HL-60/S4 treated with retinoic acid at 250 ng/mL for 4 days and 3 days (cell line): ENCODE measurements around the gene CTBP1.
"Not testable (repeated sequence)": the region's sequence is repeated elsewhere in the genome, so short reads cannot be mapped to it uniquely, and the experiment has no call there.

Experiments used
- in situ Hi-C: fragments of 300-500 bp; cut with MboI; formaldehyde crosslinking; loops from 2 replicates; pipeline ENCODE4 v1.7.0; 2022; ENCODE audit warnings: low sequenced_read_pairs

Gene CTBP1

DNA sequence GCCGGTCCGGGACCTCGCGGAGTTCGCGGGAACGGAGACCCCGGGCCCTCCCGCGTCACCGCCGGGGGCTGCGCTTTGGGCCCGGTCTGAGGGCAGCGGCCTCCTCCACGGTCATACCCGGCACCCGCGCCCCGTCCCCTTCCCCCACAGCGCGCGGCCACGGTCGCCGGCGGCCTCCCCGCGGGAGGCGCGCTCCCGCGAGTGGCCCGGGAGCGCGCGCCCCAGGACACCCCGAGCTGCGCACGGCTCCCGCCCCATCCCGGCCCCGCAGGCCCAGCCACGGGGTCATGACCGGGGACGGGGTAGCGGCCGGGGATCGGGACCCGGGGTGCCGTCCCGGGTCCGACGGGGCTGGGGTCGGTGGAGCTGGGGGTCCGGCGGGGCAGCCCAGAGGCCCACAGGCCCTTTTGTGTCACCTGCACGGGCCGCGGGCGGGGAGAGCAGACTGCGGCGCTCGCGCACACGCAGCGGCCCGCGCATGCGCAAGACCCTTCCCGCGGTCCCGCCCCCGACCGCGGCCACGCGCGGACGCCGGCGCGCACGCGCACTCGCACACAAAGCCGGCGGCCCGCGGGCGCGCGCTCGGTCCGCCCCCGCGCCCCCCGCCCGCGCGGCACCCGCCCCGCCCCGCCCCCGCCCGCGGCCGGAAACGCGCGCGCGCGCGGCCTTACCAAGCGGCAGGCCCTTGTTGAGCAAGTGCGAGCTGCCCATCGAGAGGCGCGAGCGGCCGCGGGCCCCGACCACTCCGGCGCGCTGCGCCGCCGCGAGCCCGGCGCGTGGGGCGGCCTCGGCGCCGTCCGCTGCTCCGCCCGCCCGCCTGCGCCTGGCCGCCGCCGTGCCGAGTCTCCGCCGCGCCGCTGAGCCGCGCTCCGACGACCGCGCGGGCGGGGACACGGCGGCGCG is at the start of gene CTBP1:
TSS of gene CTBP1 (minus strand) at position 886 of the 903 bp plus-strand sequence. CDS start 7,799 bp downstream, outside the sequence.
- in situ Hi-C loops, result no loop called here

DNA sequence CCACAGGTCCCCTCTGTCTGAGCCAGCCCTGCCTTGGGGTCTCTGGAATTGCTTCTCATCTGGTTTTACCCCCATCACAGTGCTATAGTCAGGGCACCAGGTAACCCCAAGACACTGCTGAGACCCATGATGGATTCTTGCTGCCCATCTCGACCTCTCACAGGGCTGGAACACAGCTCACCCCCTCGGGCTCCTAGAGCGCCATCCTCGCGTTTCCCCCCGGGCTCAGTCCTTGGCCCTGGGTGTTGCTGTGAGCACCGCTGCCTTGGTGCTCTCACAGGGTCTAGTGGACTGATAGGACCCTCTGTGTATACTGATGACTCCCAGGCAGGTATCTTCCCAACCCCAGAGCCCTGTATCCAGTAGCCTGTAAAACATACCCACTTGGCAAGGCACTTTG is 49.5 kb upstream of the CTBP1 start:
- in situ Hi-C loops, result no loop called here

DNA sequence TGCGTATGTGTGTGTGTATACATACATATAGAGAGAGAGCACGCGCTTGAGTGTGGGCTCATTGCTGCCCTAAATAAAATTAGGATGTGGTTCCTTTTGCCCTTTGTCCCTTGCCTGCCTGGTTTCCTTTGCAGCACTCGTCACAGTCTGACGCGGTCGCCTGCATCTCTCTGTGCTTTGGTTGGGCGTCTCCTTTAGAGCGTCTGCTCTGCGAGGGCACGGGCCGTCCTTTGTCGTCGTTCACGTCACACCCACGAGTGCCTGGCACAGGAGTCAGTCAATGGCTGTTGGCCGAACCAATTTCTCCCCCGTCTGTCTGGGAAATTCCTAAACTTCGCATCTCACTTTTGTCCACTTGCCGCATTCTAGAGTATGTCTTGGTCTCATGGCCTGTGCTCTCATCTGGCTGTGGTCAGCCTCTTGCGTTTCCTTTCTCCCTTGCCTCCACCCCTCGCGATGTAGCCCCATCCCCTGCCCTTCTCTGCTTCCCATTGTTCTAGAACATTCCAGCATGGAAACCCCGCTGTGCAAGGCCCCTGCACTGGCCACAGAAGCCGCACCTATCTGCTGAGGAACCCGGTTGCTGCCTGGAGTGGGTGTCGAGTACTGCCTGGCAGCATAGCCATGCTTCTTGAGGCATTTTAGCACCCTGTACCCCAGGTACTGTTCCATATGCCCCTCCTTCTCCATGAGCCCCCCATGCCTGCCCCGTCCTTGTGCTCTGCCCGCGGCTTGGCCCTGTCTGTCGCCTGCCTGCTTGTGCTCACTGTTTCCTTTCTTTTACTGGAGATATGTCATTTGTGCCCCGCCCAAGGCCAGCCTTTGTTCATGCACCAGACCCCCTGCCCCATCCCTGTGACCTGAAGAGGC is 48.8 kb upstream of the CTBP1 start:
- in situ Hi-C loops, result no loop called here

DNA sequence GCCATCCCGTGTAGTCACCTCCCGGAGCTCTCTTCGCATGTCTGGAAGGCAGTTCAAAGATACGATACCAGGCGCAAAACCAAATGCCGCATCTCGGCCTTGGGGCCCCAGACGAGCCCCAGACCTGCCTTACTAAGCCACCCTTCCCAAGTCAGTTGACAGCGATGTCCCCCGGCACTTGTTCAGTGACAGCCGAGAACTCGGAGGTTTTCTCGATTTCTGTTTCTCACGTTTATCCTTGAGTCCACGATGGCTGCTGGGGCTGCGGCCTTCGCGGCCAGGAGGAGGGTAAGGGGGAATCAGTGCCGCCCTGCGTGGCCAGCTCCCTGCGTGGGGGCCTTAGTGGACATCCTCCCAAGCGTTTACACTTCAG is 48.1 kb upstream of the CTBP1 start:
- in situ Hi-C loops, result no loop called here

DNA sequence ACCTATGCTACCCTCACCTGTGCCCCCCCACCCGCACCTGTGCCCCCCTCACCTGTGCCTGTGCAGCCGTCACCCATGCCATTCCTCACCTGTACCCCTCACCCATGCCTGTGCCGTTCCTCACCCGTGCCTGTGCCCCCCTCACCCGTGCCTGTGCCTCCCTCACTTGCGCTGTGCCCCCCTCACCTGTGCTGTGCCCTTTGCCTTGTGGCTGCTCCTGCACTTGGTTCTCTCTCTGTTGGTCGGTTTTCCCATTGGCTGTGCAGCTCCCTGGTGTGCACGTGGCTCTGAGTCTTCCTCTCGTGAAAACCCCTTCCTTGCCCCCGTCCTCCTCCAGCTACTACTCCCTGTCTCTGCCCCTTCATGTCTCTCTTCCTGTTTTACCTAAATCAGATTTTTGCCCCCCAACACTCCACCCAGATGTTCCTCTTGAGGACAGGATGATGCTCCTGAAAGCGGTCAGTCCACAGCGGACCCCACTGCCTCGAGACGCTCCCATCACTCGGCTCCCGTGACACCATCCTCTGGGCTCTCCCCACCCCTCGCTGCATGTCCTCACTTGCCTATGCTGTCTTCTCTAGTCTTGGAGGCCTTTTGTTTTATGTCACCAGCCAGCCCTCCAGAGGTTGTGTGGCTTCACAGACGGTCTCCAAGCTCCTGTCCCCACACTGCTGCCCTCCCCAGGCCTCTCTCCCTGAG is 47.5 kb upstream of the CTBP1 start:
- in situ Hi-C loops, result no loop called here

DNA sequence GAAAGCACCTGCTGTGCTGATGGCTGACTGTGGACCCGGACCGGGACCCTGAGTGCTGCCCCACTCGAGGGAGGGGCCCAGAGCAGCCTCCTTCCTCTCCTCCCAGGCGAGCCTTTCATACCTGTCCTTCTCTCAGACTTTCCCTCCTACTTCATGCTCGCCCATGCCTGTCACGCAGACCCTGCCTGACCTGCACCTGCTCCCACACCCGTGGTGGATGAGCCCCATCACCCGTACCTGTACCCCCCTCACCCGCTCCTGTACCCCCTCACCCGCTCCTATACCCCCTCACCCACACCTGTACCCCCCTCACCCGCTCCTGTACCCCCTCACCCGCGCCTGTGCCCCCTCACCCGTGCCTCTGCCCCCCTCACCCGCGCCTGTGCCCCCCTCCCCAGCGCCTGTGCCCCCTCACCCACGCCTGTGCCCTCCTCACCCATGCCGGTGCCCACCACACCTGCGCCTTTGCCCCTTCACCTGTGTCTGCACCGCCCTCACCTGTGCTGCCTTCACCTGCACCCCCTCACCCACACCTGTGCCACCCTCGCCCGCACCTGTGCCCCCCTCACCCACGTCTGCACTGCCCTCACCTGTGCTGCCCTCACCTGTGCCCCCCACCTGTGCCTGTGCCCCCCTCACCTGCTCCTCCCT is 46.6 kb upstream of the CTBP1 start:
- in situ Hi-C loops, result no loop called here

DNA sequence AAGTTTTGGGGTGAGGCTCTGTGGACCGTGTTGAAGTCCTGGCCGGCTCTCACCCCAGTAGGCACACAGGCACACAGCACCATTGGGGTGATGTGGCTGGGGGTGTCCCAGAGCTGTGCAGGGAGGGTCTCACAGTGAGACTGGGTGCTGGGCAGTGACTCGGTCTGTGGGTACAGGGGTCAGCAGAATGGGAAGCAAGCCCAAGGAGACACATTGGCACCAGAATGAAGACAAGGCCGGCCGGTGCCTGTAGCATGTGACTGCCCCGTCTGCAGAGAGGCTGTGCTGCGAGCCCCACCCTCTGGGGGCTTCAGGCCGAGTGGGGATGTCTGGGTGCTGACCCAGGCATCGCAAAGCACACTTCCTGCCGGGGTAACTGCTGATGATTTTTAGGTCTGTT is 46.0 kb upstream of the CTBP1 start:
- in situ Hi-C loops, result no loop called here

DNA sequence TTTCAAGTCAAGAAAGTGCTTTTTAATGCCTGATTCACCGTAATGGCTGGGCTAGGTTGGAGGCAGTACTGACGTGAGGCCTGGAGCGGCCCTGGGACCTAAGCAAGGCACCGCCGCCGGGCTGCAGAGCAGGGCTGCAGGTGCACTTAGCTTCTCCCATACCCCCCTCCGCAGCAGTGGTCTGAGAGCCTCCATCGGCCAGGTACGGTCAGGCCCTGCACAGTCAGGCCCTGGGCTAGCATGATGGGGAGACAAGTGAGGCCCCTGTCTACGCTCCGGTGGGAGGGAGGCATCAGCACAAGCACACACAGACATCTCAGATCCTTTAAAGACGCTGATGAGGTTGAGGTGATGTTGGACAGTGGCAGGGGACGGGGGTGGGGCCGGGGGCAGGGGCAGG is 45.5 kb upstream of the CTBP1 start:
- in situ Hi-C loops, result no loop called here

DNA sequence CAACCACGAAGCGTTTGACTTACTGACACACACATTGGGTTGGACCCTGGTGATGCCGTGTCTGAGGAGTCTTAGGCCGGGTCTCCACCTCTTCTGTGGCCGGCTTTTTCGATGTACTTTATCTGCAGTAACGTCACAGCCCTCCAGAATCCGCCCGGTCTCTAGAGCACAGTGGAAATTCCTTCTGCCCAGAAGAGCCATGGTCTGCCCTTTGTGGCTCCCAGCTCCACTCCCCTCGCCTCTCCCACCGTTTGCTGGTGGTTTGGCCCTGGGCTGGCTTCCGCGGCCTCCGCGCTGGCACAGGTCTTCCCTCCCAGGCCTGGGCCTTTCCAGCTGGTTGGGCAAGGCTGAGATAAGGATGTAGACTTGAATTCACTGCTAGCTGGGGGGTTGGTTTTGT is 45.1 kb upstream of the CTBP1 start:
- in situ Hi-C loops, result no loop called here

DNA sequence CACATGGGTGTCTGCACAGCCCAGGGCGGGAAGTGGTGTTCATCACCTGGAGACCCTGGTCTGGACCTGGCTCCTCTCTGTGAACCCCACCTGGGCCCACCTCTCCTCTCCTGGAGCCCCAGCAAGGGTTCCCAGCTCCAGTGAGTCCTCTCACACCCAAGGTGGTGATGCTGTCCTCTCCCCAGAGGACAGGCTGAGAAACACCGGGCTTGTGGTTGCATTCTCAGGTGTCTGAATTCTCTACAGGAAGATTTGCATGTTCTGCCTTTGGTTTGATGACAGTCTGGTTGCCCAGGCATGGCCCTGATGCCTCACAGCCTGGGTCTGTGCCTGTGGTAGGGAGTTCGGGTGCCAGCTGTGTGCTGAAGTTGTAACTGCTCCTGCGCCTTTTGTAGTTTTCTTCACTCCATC is 44.6 kb upstream of the CTBP1 start:
- in situ Hi-C loops, result no loop called here

DNA sequence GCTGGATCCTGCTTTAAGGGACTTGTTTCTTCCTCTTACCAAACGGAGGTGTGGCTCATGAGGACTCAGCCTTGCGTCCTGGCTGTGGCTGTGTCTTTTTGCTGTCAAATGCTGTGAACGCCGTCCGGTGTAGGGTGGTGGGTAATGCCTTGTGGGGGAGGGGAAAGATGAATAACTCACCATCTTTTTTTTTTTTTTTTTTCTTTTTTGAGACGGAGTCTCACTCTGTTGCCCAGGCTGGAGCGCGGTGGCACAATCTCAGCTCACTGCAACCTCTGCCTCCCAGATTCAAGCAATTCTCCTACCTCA is 43.7 kb upstream of the CTBP1 start:
- in situ Hi-C loops, result not testable (repeated sequence)

DNA sequence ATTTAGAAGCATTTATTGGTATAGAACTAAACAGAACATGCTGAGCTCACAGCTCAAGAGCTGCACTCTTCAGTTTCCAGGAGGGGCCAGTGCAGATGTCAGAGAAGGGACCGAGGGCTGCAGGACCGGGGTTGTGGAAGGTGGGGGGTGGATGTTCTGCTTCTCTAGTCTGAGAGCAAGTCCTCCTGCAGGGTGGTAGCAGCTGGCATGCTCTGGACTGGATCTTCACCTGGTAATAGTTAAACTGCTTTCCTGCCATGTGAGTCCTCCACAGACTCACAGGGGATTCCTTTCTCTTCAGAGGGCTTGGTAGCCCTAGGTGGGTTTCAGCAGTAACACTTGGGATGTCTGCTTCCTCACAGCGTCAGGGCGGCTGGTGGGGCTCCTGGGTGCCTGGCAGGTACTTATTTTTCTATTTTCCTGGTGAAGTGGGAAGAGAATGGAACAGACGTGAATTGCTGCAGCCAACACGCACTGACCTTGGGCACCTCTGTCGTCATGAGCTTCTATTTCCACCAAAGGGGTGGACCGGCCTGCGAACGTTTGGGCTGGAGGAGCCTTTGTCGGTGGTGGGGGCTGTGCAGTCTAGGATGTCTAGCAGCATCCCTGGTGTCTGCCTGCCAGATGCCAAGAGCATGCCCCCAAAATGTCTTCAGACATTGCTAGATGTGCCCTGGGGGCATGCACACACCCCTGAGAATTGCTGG is 43.2 kb upstream of the CTBP1 start:
- in situ Hi-C loops, result no loop called here

DNA sequence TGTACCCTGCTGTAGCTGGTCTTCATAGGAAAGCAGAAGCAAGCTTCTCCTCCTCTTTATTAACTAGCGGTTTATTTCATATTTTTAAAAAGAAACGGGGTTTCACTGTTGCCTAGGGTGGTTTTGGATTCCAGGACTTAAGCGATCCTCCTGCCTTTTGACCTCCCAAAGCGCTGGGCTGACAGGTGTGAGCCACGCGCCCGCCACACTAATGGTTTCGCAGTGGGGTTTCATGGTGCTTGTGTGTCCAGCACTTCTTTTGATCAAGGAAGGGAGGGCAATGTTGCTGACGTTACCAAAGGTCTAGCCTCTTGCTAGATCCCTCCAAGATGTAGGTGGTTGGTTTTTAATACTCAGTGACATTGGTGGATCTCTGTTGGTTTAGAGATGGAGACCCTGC is 42.2 kb upstream of the CTBP1 start:
- in situ Hi-C loops, result no loop called here

DNA sequence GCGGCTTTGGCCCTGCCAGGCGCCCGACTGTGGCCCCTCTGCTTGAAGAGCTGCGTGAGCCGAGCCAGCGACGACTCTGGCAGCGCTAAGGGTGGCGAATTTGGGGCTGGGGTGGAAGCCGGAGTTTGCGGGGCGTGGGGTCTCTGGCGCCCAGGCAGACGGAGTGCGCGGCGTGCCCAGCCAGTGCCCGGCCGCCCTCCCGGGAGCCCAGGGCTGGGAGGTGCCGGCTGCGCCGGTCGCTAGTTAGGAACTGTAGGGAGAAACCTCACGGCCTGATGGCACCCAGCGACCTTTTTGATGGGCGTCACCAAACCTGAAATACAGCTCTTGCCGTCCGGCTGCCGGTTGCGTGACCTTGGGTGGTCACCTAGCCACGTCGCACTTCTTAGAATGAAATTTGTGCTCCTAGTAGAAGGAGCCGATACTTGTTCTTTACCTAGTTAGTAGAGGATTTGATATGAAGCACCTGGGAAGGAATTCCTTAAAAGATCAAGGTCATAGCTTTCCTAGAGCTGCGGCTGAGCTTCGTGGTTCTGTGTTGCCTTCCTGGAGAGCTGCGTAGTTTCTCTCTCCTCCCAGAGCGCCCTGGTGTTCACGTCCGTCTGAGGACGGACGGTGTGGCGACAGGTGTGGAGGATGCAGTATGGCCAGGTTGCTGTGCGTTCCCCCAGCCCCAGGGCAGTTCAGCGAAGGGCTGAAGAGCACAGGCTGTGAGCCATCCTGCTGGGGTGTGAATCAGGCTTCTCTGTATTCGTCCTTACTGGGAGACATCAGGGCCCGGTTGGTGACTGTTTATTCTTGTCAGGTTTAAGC is 41.4 kb upstream of the CTBP1 start:
- in situ Hi-C loops, result no loop called here

DNA sequence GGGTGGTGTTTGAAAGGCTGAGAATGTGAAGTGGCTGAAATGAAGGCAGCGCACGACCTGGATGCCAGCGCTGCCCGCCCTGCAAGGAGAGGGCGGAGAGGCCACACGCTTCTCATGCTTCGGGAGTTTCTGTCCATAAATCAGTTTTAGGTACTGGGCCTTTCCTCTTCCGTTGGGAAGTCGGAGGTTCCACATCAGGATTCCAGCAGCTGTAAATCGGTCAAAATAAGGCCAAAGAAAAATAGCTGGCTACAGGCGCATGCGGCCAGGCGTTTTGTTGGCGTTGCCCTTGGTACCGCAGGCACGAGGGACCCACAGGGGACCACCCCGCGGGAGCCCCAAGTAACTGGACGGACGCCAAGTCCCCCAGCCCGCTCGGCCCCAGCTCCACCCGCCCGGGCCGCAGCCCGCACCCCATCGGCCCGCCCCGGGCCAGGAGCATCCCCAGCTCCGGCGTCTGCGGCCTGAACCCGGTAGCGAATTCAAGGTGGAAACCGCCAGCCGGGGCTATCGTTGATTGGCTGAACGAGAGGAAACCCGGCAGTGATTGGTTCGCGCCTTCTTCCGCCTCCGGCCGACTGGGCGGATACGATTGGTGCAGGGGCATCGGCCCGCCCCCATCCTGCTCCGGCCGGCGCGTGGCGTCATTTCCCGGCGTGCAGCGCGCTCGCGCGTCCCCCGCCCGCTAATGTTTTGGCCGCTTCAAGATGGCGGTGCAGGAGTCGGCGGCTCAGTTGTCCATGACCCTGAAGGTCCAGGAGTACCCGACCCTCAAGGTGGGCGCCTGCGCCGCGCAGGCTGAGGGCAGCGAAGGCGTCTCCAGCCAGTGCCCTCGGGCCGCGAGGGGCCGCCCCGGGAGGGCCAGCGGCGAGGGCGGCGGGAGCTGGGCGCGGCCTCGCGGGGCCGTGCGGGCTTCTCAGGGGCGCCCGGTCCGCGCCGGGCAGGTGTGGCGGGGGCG is 40.6 kb upstream of the CTBP1 start, which contains the start of gene MAEA:
TSS of gene MAEA (plus strand) at position 685 of the 958 bp plus-strand sequence. CDS start at position 708, 23 bp downstream.
- in situ Hi-C loops, result no loop called here

DNA sequence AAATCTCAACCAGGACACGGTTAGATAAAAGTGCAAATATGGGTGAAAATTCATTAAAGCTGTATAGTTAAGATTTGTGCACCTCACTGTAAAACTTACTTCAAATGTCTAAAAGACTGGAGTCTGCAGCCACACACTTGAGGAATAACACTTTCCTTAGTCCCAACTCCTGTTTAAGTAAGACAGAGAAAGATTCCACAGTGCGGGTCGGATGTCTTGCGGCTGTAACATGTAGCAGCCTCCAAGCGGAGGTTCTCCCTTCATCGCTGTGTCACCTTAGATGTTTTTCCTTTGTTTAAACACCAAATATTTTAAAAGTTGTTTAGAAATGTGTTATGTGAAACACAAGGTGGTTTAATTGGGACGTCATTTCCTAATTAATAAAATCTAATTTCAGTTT is 39.9 kb upstream of the CTBP1 start:
- in situ Hi-C loops, result no loop called here

DNA sequence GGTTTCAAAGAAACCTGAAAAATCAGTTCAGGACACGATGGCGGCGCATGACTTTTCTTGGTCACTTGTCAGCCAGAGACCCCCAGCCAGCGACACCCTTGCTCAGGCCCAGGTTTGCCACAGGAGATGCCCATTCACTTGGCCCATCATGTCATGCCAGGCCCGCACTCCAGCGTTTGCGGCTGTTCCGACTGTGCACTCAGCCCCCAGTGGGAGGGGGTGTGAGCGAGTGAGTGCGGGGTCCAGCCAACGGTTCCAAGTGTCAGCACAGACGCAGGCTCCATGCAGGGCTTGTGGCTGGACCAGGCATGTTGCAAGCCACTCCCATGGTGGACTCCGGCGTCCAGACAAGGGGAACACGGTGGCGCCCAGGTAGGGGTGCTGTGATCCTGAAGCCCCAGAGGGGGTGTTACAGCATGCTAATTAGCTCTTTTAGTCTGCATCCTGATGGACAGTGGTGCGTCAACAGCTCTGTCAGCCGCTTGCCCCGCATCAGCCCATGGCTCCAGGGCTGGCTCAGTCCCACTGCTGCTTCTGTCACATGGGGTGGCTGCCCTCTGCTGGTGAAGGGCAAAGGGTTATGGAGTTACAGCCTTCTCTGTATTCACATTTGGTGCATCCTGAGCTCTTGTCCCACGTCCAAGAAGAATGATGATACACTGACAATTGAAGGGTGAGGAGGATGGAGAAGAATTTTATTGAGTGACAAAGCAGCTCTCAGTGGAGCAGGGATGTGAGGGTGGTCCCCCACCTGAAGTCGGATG is 37.0 kb upstream of the CTBP1 start:
- in situ Hi-C loops, result no loop called here
